Gastrocnemius medialis (tissue), 4 donors: ENCODE data around the gene FBXO9.

Source experiments
- CTCF ChIP-seq, 5 experiments: fragments of 450-650 bp in 3 of 5; fragments of 200-600 bp in 2 of 5; sonication (generic) in 2 of 5; IDR thresholded peaks in 4 of 5; conservative IDR thresholded peaks in 1 of 5; 1 replicate in 4 of 5; 2 replicates in 1 of 5; pipeline ENCODE4 v1.5.1; 2016 to 2019; ENCODE audit warnings: antibody characterized with exemption in 5 of 5, mild to moderate bottlenecking in 3 of 5, moderate library complexity in 3 of 5
- POLR2A ChIP-seq, 2 donors: fragments of 450-650 bp; IDR thresholded peaks; one replicate each; pipeline ENCODE4 v1.6.1; 2017; ENCODE audit warnings: antibody characterized with exemption in 2 of 2, mild to moderate bottlenecking in 2 of 2, moderate library complexity in 2 of 2

GRCh38 chr6:53130569-53131290, 65.5 kb downstream of the FBXO9 start:
- TF ChIP-seq CTCF (IDR thresholded peaks at IDR 0.05 in 4 of 5, conservative IDR thresholded peaks at IDR 0.05 in 1 of 5): no peak
- TF ChIP-seq POLR2A (IDR thresholded peaks at IDR 0.05): no peak
